COLO668 (cell line): ENCODE data around the gene SMPX.
"Not testable (repeated sequence)": the region's sequence is repeated elsewhere in the genome, so short reads cannot be mapped to it uniquely, and the experiment has no call there.

ENCODE experiments used
- DNase-seq: peaks from one replicate; lab custom pipeline; 2025; ENCODE audit not compliant: unreplicated experiment; lab: John Stamatoyannopoulos, UW

SMPX gene

GRCh38 chrX:21757960-21758359, at the start of gene SMPX:
Gene SMPX, minus strand, starts transcription at chrX:21758116. Its CDS starts 3,826 bp downstream, at chrX:21754290.
- DNase-seq, result no peak

GRCh38 chrX:21806691-21807090, 48.8 kb upstream of the SMPX start:
- DNase-seq, result no peak

GRCh38 chrX:21802839-21803238, 44.9 kb upstream of the SMPX start:
- DNase-seq, result no peak

GRCh38 chrX:21802054-21802670, 44.2 kb upstream of the SMPX start:
- no peak for DNase-seq

GRCh38 chrX:21800344-21800770, 42.4 kb upstream of the SMPX start:
- no peak for DNase-seq

GRCh38 chrX:21799767-21800166, 41.9 kb upstream of the SMPX start:
- DNase-seq, result no peak

- peak; percentile 56 for DNase-seq
Measured at GRCh38 chrX:21798677-21799219, 40.8 kb upstream of the SMPX start.

- no peak for DNase-seq
Measured at GRCh38 chrX:21781976-21782375, 24.1 kb upstream of the SMPX start.

GRCh38 chrX:21781525-21781924, 23.6 kb upstream of the SMPX start:
- no peak for DNase-seq

GRCh38 chrX:21779095-21779494, 21.2 kb upstream of the SMPX start:
- no peak for DNase-seq

- DNase-seq, result no peak
Measured at GRCh38 chrX:21778236-21778635, 20.3 kb upstream of the SMPX start.

GRCh38 chrX:21775128-21775527, 17.2 kb upstream of the SMPX start:
- not testable (repeated sequence) for DNase-seq

GRCh38 chrX:21773036-21773435, 15.1 kb upstream of the SMPX start:
- DNase-seq, result not testable (repeated sequence)

- no peak for DNase-seq
Measured at GRCh38 chrX:21770631-21771321, 12.9 kb upstream of the SMPX start.

GRCh38 chrX:21766101-21766500, 8.2 kb upstream of the SMPX start:
- no peak for DNase-seq

- no peak for DNase-seq
Measured at GRCh38 chrX:21764008-21764407, 6.1 kb upstream of the SMPX start.

- DNase-seq, result no peak
Measured at GRCh38 chrX:21758488-21758887, 572 bp upstream of the SMPX start.

- DNase-seq, result no peak
Measured at GRCh38 chrX:21756785-21757529, 959 bp downstream of the SMPX start.

GRCh38 chrX:21749924-21750323, 8.0 kb downstream of the SMPX start:
- DNase-seq, result no peak

- no peak for DNase-seq
Measured at GRCh38 chrX:21748235-21748634, 9.7 kb downstream of the SMPX start.

GRCh38 chrX:21747558-21747957, 10.4 kb downstream of the SMPX start:
- DNase-seq, result no peak

GRCh38 chrX:21745756-21746155, 12.2 kb downstream of the SMPX start:
- DNase-seq, result peak; percentile 40
